Lung (tissue), 12 donors: Measurements from ENCODE around the gene SPN. TPM values are rescaled to one million over a fixed set of nuclear protein-coding genes. Genes with fewer than 3 reads are reported as not detected.
"Not testable (repeated sequence)": the region's sequence is repeated elsewhere in the genome, so short reads cannot be mapped to it uniquely, and the experiment has no call there.

Experiments
- ATAC-seq: fragments of 200-7000 bp; cut with Tn5 transposase; one replicate; pipeline ENCODE4 v1.9.1; 2020; ENCODE audit warnings: moderate number of reproducible peaks; ENCODE audit not compliant: insufficient read depth, low FRiP score
- DNase-seq, 3 donors: peaks; one replicate each; pipeline ENCODE4 v3.0.0-alpha.2; 2013 to 2017
- H3K27ac ChIP-seq, 2 donors: one replicate each; pipeline ENCODE4 v1.5.1; 2013; ENCODE audit warnings: mild to moderate bottlenecking in 2 of 2, moderate library complexity in 2 of 2, control low read depth in 1 of 2, inconsistent platforms in 1 of 2, low read depth in 1 of 2, low read length in 1 of 2
- H3K27me3 ChIP-seq, 3 donors: one replicate each; pipeline ENCODE4 v1.5.1; 2013; ENCODE audit warnings: low read length in 2 of 3; ENCODE audit not compliant: control insufficient read depth in 3 of 3, insufficient read depth in 3 of 3
- H3K36me3 ChIP-seq, 4 donors: one replicate each; pipeline ENCODE4 v1.5.1; 2013; ENCODE audit warnings: low read length in 4 of 4, mild to moderate bottlenecking in 1 of 4, moderate library complexity in 1 of 4; ENCODE audit not compliant: control insufficient read depth in 4 of 4, insufficient read depth in 4 of 4
- H3K4me1 ChIP-seq, 5 donors: one replicate each; pipeline ENCODE4 v1.5.1; 2013; ENCODE audit warnings: low read length in 5 of 5, mild to moderate bottlenecking in 2 of 5, moderate library complexity in 1 of 5; ENCODE audit not compliant: control insufficient read depth in 5 of 5, insufficient read depth in 5 of 5
- H3K4me3 ChIP-seq: one replicate; pipeline ENCODE4 v1.5.1; 2013; ENCODE audit warnings: mild to moderate bottlenecking, control low read depth, moderate library complexity
- H3K9ac ChIP-seq, 2 donors: one replicate each; pipeline ENCODE4 v1.5.1; 2013; ENCODE audit warnings: low read length in 2 of 2, control low read depth in 1 of 2; ENCODE audit not compliant: insufficient read depth in 1 of 2
- H3K9me3 ChIP-seq, 4 donors: one replicate each; pipeline ENCODE4 v1.5.1; 2013; ENCODE audit warnings: low read length in 3 of 4, mild to moderate bottlenecking in 1 of 4, moderate library complexity in 1 of 4; ENCODE audit not compliant: control insufficient read depth in 4 of 4, insufficient read depth in 3 of 4
- CTCF ChIP-seq: IDR thresholded peaks from 2 replicates; pipeline ENCODE4 v1.5.1; 2012; ENCODE audit warnings: mild to moderate bottlenecking; ENCODE audit errors: control extremely low read depth, extremely low read depth
- WGBS, 2 donors: extraction: QIAGEN DNeasy Blood & Tissue Kit; methylation state at CpG; one replicate each; pipeline ENCODE4 v1.1.7; 2013; 5-methylcytosine and 5-hydroxymethylcytosine counted together
- polyA plus RNA-seq, 2 donors: library from polyadenylated mRNA; stranded (reverse); fragments of 200-250 nt; gene quantifications; one replicate each; pipeline ENCODE4 v1.2.1, GENCODE V29; 2013
- total RNA-seq, 2 donors: library from RNA; depleted of rRNA in 1 of 2; stranded (reverse); fragments of >200 nt in 1 of 2; gene quantifications; one replicate each; pipeline ENCODE4 v1.2.1, GENCODE V29; 2014 to 2021
- donor health status: control.
- donor health status: control.
- donor health status: Bipolar disorder and iron deficiency.
- donor health status: healthy.
- donor health status: DM: yes; HTN: yes; CAD: no.

Gene SPN
- total and polyA plus RNA-seq, 4 donors, result 5.8 to 52.5 (median 12.5) TPM

- TF ChIP-seq CTCF, result no peak
- no peak overlapping the region for H3K4me3 ChIP-seq
- 84 to 88% methylated on average over 41 of the region's 41 CpGs for WGBS, 2 donors
- ATAC-seq, result no peak
- H3K27me3 ChIP-seq, result no peaks in the 10 kb centered on the region
- peak overlapping the region in 1 of 2 donors; percentile 32 for H3K27ac ChIP-seq
- peaks cover 0 to 2% (median 0%) of the 10 kb centered on the region in 4 donors for H3K9me3 ChIP-seq
- H3K36me3 ChIP-seq, result peaks cover 0 to 9% (median 2%) of the 10 kb centered on the region in 4 donors
- peaks cover 0 to 6% (median 0%) of the 10 kb centered on the region in 5 donors for H3K4me1 ChIP-seq
- H3K9ac ChIP-seq, result no peak overlapping the region
- peak; percentile 72 to 82 (median 72) for DNase-seq
These were observed 31.5 kb downstream of the SPN start for GRCh38 chr16:29694384-29695195.

- H3K27ac ChIP-seq, ATAC-seq, H3K4me1 ChIP-seq, DNase-seq, H3K4me3 ChIP-seq, H3K27me3 ChIP-seq, H3K36me3 ChIP-seq, H3K9me3 ChIP-seq, H3K9ac ChIP-seq: not testable (repeated sequence)
- WGBS, 2 donors, result 96 to 97% methylated on average over 3 of the region's 3 CpGs
These were observed 32.6 kb downstream of the SPN start for GRCh38 chr16:29695675-29696074.

GRCh38 chr16:29696881-29697331 lies 33.9 kb downstream of the SPN start:
- Histone ChIP-seq H3K9me3 (peaks cover 0 to 2% (median 0%) of the 10 kb centered on the region in 4 donors), H3K27me3 (no peaks in the 10 kb centered on the region), H3K9ac (no peak overlapping the region), H3K4me3 (no peak overlapping the region), H3K4me1 (peaks cover 0 to 6% (median 0%) of the 10 kb centered on the region in 5 donors), H3K27ac (no peak overlapping the region), H3K36me3 (peaks cover 0 to 9% (median 2%) of the 10 kb centered on the region in 4 donors)
- 92 to 96% methylated on average over 21 of the region's 21 CpGs for whole genome bisulfite sequencing, 2 donors
- ATAC-seq (no peak), DNase-seq (no peak)
- TF ChIP-seq CTCF, result no peak

- Histone ChIP-seq H3K27ac (no peak overlapping the region), H3K4me3 (no peak overlapping the region), H3K9ac (no peak overlapping the region), H3K27me3 (no peaks in the 10 kb centered on the region), H3K4me1 (peaks cover 0 to 6% (median 0%) of the 10 kb centered on the region in 5 donors), H3K9me3 (peaks cover 0 to 2% (median 0%) of the 10 kb centered on the region in 4 donors), H3K36me3 (peaks cover 0 to 9% (median 2%) of the 10 kb centered on the region in 4 donors)
- DNase-seq, result no peak
- no peak for ATAC-seq
- WGBS, 2 donors, result 96% methylated on average over 7 of the region's 7 CpGs
- no peak for TF ChIP-seq CTCF
These were observed 34.3 kb downstream of the SPN start for GRCh38 chr16:29697391-29697790.
